ENCODE measurements around the gene SLC22A7.

GRCh38 chr6:43299338-43300293 is 1.6 kb downstream of the SLC22A7 start:
- TF ChIP-seq CTCF (IDR thresholded peaks at IDR 0.05) (no peak), EP300 (IDR thresholded peaks at IDR 0.05) (no peak), POLR2AphosphoS5 (IDR thresholded peaks at IDR 0.05) (no peak), POLR2A (IDR thresholded peaks at IDR 0.05) (no peak)
